Endothelial cell of umbilical vein (primary cell): ENCODE results near the gene INHA. TPM values are rescaled to one million over a fixed set of nuclear protein-coding genes. Genes with fewer than 3 reads are reported as not detected.

Experiments used
- BruUV-seq: library from RNA; stranded (reverse); fragments of 400-500 nt; replicated peaks from 2 replicates; lab custom pipeline; 2021; lab: Mats Ljungman, UMichigan
- CTCF ChIA-PET: fragments of 300-600, 350-600 bp; sonication (Branson Sonifier 250); formaldehyde crosslinking; loops from one replicate; lab custom pipeline; 2021; ENCODE audit warnings: antibody characterized with exemption, inconsistent platforms; lab: Charles Lee
- POLR2A ChIA-PET: fragments of 300-600, 350-600 bp; sonication (Branson Sonifier 250); formaldehyde crosslinking; loops from one replicate; lab custom pipeline; 2021; ENCODE audit warnings: antibody characterized with exemption, inconsistent platforms; lab: Charles Lee
- DNase-seq: peaks from one replicate; pipeline ENCODE4 v3.0.0-alpha.2; 2011; ENCODE audit warnings: low read depth, low spot score
- FAIRE-seq: peaks from 2 replicates; lab custom pipeline; 2011; peaks lifted over from hg19 to GRCh38; lab: Jason Lieb, UNC
- H2AFZ ChIP-seq: 2 replicates; pipeline ENCODE4 v1.6.0; 2012; ENCODE audit warnings: low read depth, low read length, control low read depth, inconsistent platforms
- H3K27ac ChIP-seq: 2 replicates; pipeline ENCODE4 v1.5.1; 2011; ENCODE audit warnings: low read depth, mild to moderate bottlenecking, control low read depth, low read length, moderate library complexity; ENCODE audit not compliant: insufficient read depth
- H3K27me3 ChIP-seq, 2 experiments: 2 replicates each; pipeline versions ENCODE4 v1.6.0 to v1.6.1; 2011; ENCODE audit warnings: low read length in 2 of 2, mixed read lengths in 1 of 2; ENCODE audit not compliant: control insufficient read depth in 2 of 2, insufficient read depth in 2 of 2
- H3K36me3 ChIP-seq, 2 experiments: 2 replicates in 1 of 2; 3 replicates in 1 of 2; pipeline ENCODE4 v1.5.1; 2011; ENCODE audit warnings: low read length in 2 of 2, mild to moderate bottlenecking in 1 of 2, moderate library complexity in 1 of 2; ENCODE audit not compliant: control insufficient read depth in 2 of 2, insufficient read depth in 2 of 2; ENCODE audit errors: extremely low read depth in 1 of 2
- H3K4me1 ChIP-seq: 3 replicates; pipeline ENCODE4 v1.5.1; 2011; ENCODE audit warnings: mild to moderate bottlenecking, low read length; ENCODE audit not compliant: control insufficient read depth, insufficient read depth; ENCODE audit errors: extremely low read depth
- H3K4me2 ChIP-seq: 2 replicates; pipeline ENCODE4 v1.6.1; 2011; ENCODE audit warnings: low read length, control low read depth, mixed read lengths; ENCODE audit not compliant: insufficient read depth
- H3K4me3 ChIP-seq, 3 experiments: fragments of 200-600 bp in 1 of 3; sonication (generic), shearing (Covaris generic) in 1 of 3; replicated peaks in 1 of 3; 2 replicates each; pipeline ENCODE4 v1.5.1; 2011 to 2016; ENCODE audit warnings: control low read depth in 3 of 3, low read length in 3 of 3, mild to moderate bottlenecking in 2 of 3, inconsistent platforms in 1 of 3, low read depth in 1 of 3, moderate library complexity in 1 of 3; ENCODE audit not compliant: insufficient read depth in 1 of 3
- H3K79me2 ChIP-seq: 2 replicates; pipeline ENCODE4 v1.6.0; 2012; ENCODE audit warnings: low read length, inconsistent platforms; ENCODE audit not compliant: control insufficient read depth, insufficient read depth
- H3K9ac ChIP-seq: replicated peaks from 2 replicates; pipeline ENCODE3; 2011; ENCODE audit warnings: low read length, control low read depth; ENCODE audit not compliant: insufficient read depth; ENCODE audit errors: extremely low read depth
- H3K9me1 ChIP-seq: replicated peaks from 3 replicates; pipeline ENCODE4 v1.6.0; 2011; ENCODE audit warnings: mild to moderate bottlenecking, low read length; ENCODE audit not compliant: control insufficient read depth, insufficient read depth; ENCODE audit errors: extremely low read depth
- H3K9me3 ChIP-seq: replicated peaks from 2 replicates; pipeline ENCODE4 v1.5.1; 2012; ENCODE audit warnings: low read length, inconsistent platforms; ENCODE audit not compliant: control insufficient read depth, insufficient read depth
- H4K20me1 ChIP-seq: replicated peaks from 2 replicates; pipeline ENCODE3; 2011; ENCODE audit warnings: mild to moderate bottlenecking, low read length; ENCODE audit not compliant: control insufficient read depth, insufficient read depth; ENCODE audit errors: extremely low read depth
- CTCF ChIP-seq, 2 donors: IDR thresholded peaks; 1 replicate in 1 of 2; 2 replicates in 1 of 2; pipeline ENCODE4 v1.5.1; 2011; ENCODE audit warnings: low read length in 2 of 2, mild to moderate bottlenecking in 2 of 2, moderate library complexity in 2 of 2, control low read depth in 1 of 2, inconsistent platforms in 1 of 2, low read depth in 1 of 2; ENCODE audit not compliant: insufficient read depth in 1 of 2; ENCODE audit errors: extremely low read depth in 1 of 2
- FOS ChIP-seq: IDR thresholded peaks from 2 replicates; pipeline ENCODE4 v1.6.1; 2011; ENCODE audit warnings: mild to moderate bottlenecking, low read length, moderate library complexity, borderline replicate concordance; ENCODE audit not compliant: insufficient read depth
- GATA2 ChIP-seq: IDR thresholded peaks from 2 replicates; pipeline ENCODE4 v1.7.0; 2011; ENCODE audit warnings: low read depth, mild to moderate bottlenecking, moderate library complexity, mixed read lengths, low read length; ENCODE audit not compliant: insufficient read length, insufficient read depth
- JUN ChIP-seq: IDR thresholded peaks from 2 replicates; pipeline ENCODE4 v1.6.1; 2011; ENCODE audit warnings: borderline replicate concordance, low read depth; ENCODE audit not compliant: insufficient read length, insufficient read depth
- MAX ChIP-seq: IDR thresholded peaks from 2 replicates; pipeline ENCODE4 v1.6.1; 2011; ENCODE audit not compliant: insufficient read depth, insufficient read length
- MYC ChIP-seq: IDR thresholded peaks from one replicate; pipeline ENCODE4 v1.6.1; 2011; ENCODE audit warnings: mild to moderate bottlenecking, low read depth, low read length
- POLR2A ChIP-seq: IDR thresholded peaks from 2 replicates; pipeline ENCODE4 v1.6.1; 2012; ENCODE audit warnings: low read depth, mild to moderate bottlenecking, control low read depth, low read length
- dilution Hi-C: fragments of 300-500 bp; cut with MboI; formaldehyde crosslinking; loops from one replicate; pipeline ENCODE4 v1.15.0; 2019; ENCODE audit warnings: low sequenced_read_pairs; ENCODE audit not compliant: extremely low pct_ligation_motif_present
- intact Hi-C: fragments of 100-400 bp; cut with micrococcal nuclease; formaldehyde crosslinking; loops from one replicate; pipeline ENCODE4 v1.10.0; 2022
- polyA plus RNA-seq, 4 experiments: library from polyadenylated mRNA; depleted of rRNA in 3 of 4; stranded (reverse) in 3 of 4; unstranded in 1 of 4; fragments of >200 nt; gene quantifications; 2 replicates each; pipeline versions ENCODE4 v1.2.1 to v1.2.3, GENCODE V29; 2011 to 2012; ENCODE audit warnings: missing spikeins in 1 of 4
- total RNA-seq: library from RNA; stranded (reverse); gene quantifications from 2 replicates; pipeline ENCODE4 v1.2.3, GENCODE V29; 2021

INHA gene
- total and polyA plus RNA-seq, 2 donors (not counting 3 experiments of a cell fraction or from before 2014, with no cell fraction given) = 0.06 TPM; not detected in 1

GRCh38 chr2:219531639-219532377 is 40.3 kb upstream of the INHA start:
- no peaks in the 10 kb centered on the region for H3K9me1 ChIP-seq
- H3K4me1 ChIP-seq = no peaks in the 10 kb centered on the region
- ChIA-PET POLR2A (no interaction called here), CTCF (interaction anchor here (1.1 to 12.6 kb wide), 5 partner anchors 40 to 474 kb away, joined by 3 to 731 read pairs (median 181); partner anchors contain the start of gene GMPPA)
- dilution Hi-C loops (no loop called here), intact Hi-C loops (no loop called here)
- FAIRE-seq (no peak), DNase-seq (no peak)
- no peak overlapping the region for H3K4me2 ChIP-seq
- H3K9ac ChIP-seq = no peak overlapping the region
- peaks cover 23 to 29% of the 10 kb centered on the region in 2 experiments for H3K27me3 ChIP-seq
- no peaks in the 10 kb centered on the region for H4K20me1 ChIP-seq
- H3K4me3 ChIP-seq = no peak overlapping the region
- no peaks in the 10 kb centered on the region for H3K79me2 ChIP-seq
- no TSS peak for BruUV-seq
- no peaks in the 10 kb centered on the region for H3K36me3 ChIP-seq
- no peak overlapping the region for H2AFZ ChIP-seq
- H3K9me3 ChIP-seq = no peaks in the 10 kb centered on the region
- TF ChIP-seq JUN = no peak
- no peak for TF ChIP-seq FOS
- TF ChIP-seq MYC = no peak
- no peak overlapping the region for H3K27ac ChIP-seq

DNA sequence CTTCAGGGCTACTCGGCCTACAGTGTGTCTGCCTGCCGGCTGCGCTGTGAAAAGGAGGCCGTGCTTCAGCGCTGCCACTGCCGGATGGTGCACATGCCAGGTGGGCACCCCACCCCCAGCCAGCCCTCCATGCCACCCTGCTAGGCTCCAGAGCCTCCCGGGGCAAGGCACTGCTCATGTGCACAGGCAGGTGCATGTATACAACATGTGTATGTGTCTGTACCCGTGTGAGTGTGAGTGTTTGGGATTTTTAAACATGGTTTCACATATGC is 39.8 kb upstream of the INHA start:
- CTCF ChIA-PET = interaction anchor here (5.2 to 12.6 kb wide), 4 partner anchors 41 to 130 kb away, joined by 115 to 731 read pairs (median 255); partner anchors contain the start of gene GMPPA
- no TSS peak for BruUV-seq
- intact Hi-C loops = no loop called here

More for the DNA sequence above, 39.8 kb upstream of the INHA start:
- dilution Hi-C loops = no loop called here
- Histone ChIP-seq H3K4me3 (no peak overlapping the region), H3K9me3 (no peaks in the 10 kb centered on the region), H3K9me1 (no peaks in the 10 kb centered on the region), H3K4me1 (no peaks in the 10 kb centered on the region), H3K9ac (no peak overlapping the region), H3K79me2 (no peaks in the 10 kb centered on the region), H2AFZ (no peak overlapping the region), H3K4me2 (no peak overlapping the region), H3K27me3 (peaks cover 22 to 25% of the 10 kb centered on the region in 2 experiments), H3K27ac (no peak overlapping the region), H3K36me3 (no peaks in the 10 kb centered on the region), H4K20me1 (no peaks in the 10 kb centered on the region)
- POLR2A ChIA-PET = no interaction called here
- TF ChIP-seq CTCF (IDR thresholded peaks at IDR 0.05; ENCODE audit: extremely low read depth in 1 of 2, insufficient read depth in 1 of 2, low read depth in 1 of 2, low read length in 2 of 2) (no peak), JUN (no peak), MAX (no peak), MYC (no peak), GATA2 (no peak), POLR2A (no peak)
- FAIRE-seq = no peak
- DNase-seq = no peak
